H1 (cell line): ENCODE results near the gene NIT2. TPM values are rescaled to one million over a fixed set of nuclear protein-coding genes. Genes with fewer than 3 reads are reported as not detected.

Experiments used
- CTCF ChIA-PET: fragments of 300-600 bp; sonication (Branson Sonifier 250); formaldehyde crosslinking; loops from one replicate; lab custom pipeline; 2021; ENCODE audit not compliant: partially characterized antibody; lab: Charles Lee
- POLR2A ChIA-PET: fragments of 300-600 bp; sonication (Branson Sonifier 250); formaldehyde crosslinking; loops from one replicate; lab custom pipeline; 2021; ENCODE audit warnings: inconsistent platforms; ENCODE audit not compliant: partially characterized antibody; lab: Charles Lee
- DNase-seq, 2 experiments: peaks; one replicate each; pipeline versions ENCODE4 v3.0.0 to v3.0.0-alpha.2; 2010 to 2022; ENCODE audit warnings: low spot score in 2 of 2, low read depth in 1 of 2, mixed read lengths in 1 of 2
- FAIRE-seq: peaks from 2 replicates; lab custom pipeline; 2011; peaks lifted over from hg19 to GRCh38; lab: Jason Lieb, UNC
- H2AFZ ChIP-seq: 2 replicates; pipeline ENCODE4 v1.8.1; 2012; ENCODE audit warnings: low read length, inconsistent platforms
- H2AK5ac ChIP-seq: 2 replicates; pipeline ENCODE4 v1.6.1; 2013; ENCODE audit warnings: low read depth, low read length
- H2BK120ac ChIP-seq: replicated peaks from 2 replicates; pipeline ENCODE3; 2013; ENCODE audit warnings: low read depth, low read length, inconsistent platforms
- H2BK12ac ChIP-seq: 2 replicates; pipeline ENCODE4 v1.6.1; 2013; ENCODE audit warnings: low read depth, low read length
- H2BK15ac ChIP-seq: 2 replicates; pipeline ENCODE4 v1.6.1; 2013; ENCODE audit warnings: low read length
- H2BK20ac ChIP-seq: 2 replicates; pipeline ENCODE4 v1.6.1; 2013; ENCODE audit warnings: low read length
- H2BK5ac ChIP-seq: 2 replicates; pipeline ENCODE4 v1.6.1; 2013; ENCODE audit warnings: low read depth, low read length
- H3K14ac ChIP-seq: 2 replicates; pipeline ENCODE4 v1.6.1; 2013; ENCODE audit warnings: inconsistent platforms; ENCODE audit not compliant: insufficient read length
- H3K18ac ChIP-seq: 2 replicates; pipeline ENCODE4 v1.6.1; 2013; ENCODE audit warnings: low read length; ENCODE audit errors: extremely low read depth
- H3K23ac ChIP-seq: 2 replicates; pipeline ENCODE4 v1.6.1; 2013; ENCODE audit warnings: inconsistent platforms; ENCODE audit not compliant: insufficient read length
- H3K23me2 ChIP-seq: 2 replicates; pipeline ENCODE4 v1.6.1; 2013; ENCODE audit warnings: low read depth, low read length
- H3K27ac ChIP-seq: 2 replicates; pipeline ENCODE4 v1.6.1; 2011; ENCODE audit warnings: low read depth, low read length, inconsistent platforms
- H3K27me3 ChIP-seq, 4 experiments: replicated peaks in 1 of 4; 1 replicate in 1 of 4; 2 replicates in 3 of 4; pipeline versions ENCODE4 v1.6.1 to v1.8.1; 2011 to 2013; ENCODE audit warnings: low read length in 3 of 4, mild to moderate bottlenecking in 3 of 4, inconsistent platforms in 2 of 4, mixed read lengths in 2 of 4, moderate library complexity in 1 of 4; ENCODE audit not compliant: control insufficient read depth in 3 of 4, insufficient read depth in 3 of 4; ENCODE audit errors: extremely low read depth in 1 of 4
- H3K36me3 ChIP-seq, 4 experiments: 2 replicates each; pipeline versions ENCODE4 v1.6.1 to v1.8.1; 2011 to 2013; ENCODE audit warnings: mild to moderate bottlenecking in 4 of 4, low read length in 3 of 4, moderate library complexity in 2 of 4, control low read depth in 1 of 4, inconsistent platforms in 1 of 4; ENCODE audit not compliant: insufficient read depth in 4 of 4, control insufficient read depth in 2 of 4
- H3K4ac ChIP-seq: replicated peaks from 2 replicates; pipeline ENCODE3; 2013; ENCODE audit warnings: low read length, low read depth, mixed read lengths, inconsistent platforms; ENCODE audit not compliant: insufficient read length
- H3K4me1 ChIP-seq, 4 experiments: replicated peaks in 1 of 4; 1 replicate in 1 of 4; 2 replicates in 3 of 4; pipeline versions ENCODE4 v1.6.1 to v1.8.1; 2011 to 2013; ENCODE audit warnings: low read length in 3 of 4, inconsistent platforms in 2 of 4, mixed read lengths in 1 of 4; ENCODE audit not compliant: insufficient read depth in 4 of 4, control insufficient read depth in 3 of 4
- H3K4me2 ChIP-seq, 2 experiments: 2 replicates each; pipeline versions ENCODE4 v1.6.1 to v1.8.1; 2011 to 2013; ENCODE audit warnings: low read depth in 2 of 2, low read length in 2 of 2, control low read depth in 1 of 2, inconsistent platforms in 1 of 2, mild to moderate bottlenecking in 1 of 2; ENCODE audit not compliant: insufficient read depth in 1 of 2
- H3K4me3 ChIP-seq, 4 experiments: fragments of 200-600, 300-600 bp in 1 of 4; sonication (generic), shearing (Covaris generic), sonication (Bioruptor Twin) in 1 of 4; 2 replicates each; pipeline versions ENCODE4 v1.5.1 to v1.8.1; 2011 to 2016; ENCODE audit warnings: low read length in 4 of 4, low read depth in 3 of 4, control low read depth in 2 of 4, inconsistent platforms in 2 of 4, mild to moderate bottlenecking in 2 of 4, mixed read lengths in 1 of 4, moderate library complexity in 1 of 4; ENCODE audit not compliant: insufficient read depth in 2 of 4; ENCODE audit errors: extremely low read depth in 1 of 4
- H3K56ac ChIP-seq: replicated peaks from 2 replicates; pipeline ENCODE3; 2013; ENCODE audit warnings: low read depth, mild to moderate bottlenecking, mixed read lengths, low read length, inconsistent platforms; ENCODE audit not compliant: insufficient read length
- H3K79me1 ChIP-seq: 2 replicates; pipeline ENCODE4 v1.6.1; 2013; ENCODE audit warnings: low read depth, low read length, control low read depth
- H3K79me2 ChIP-seq, 2 experiments: 2 replicates each; pipeline versions ENCODE4 v1.6.1 to v1.8.1; 2012 to 2013; ENCODE audit warnings: low read length in 2 of 2, mild to moderate bottlenecking in 2 of 2, inconsistent platforms in 1 of 2; ENCODE audit not compliant: insufficient read depth in 2 of 2, control insufficient read depth in 1 of 2
- H3K9ac ChIP-seq, 4 experiments: replicated peaks in 1 of 4; 1 replicate in 1 of 4; 2 replicates in 3 of 4; pipeline versions ENCODE4 v1.6.1 to v1.8.1; 2011 to 2013; ENCODE audit warnings: low read depth in 3 of 4, low read length in 3 of 4, control low read depth in 2 of 4, mild to moderate bottlenecking in 2 of 4, moderate library complexity in 2 of 4, inconsistent platforms in 1 of 4; ENCODE audit errors: extremely low read depth in 1 of 4
- H3K9me3 ChIP-seq, 2 experiments: 2 replicates each; pipeline versions ENCODE4 v1.6.1 to v1.8.1; 2012 to 2013; ENCODE audit warnings: mild to moderate bottlenecking in 2 of 2, moderate library complexity in 2 of 2, control low read depth in 1 of 2, inconsistent platforms in 1 of 2, low read depth in 1 of 2, low read length in 1 of 2, mixed read lengths in 1 of 2; ENCODE audit not compliant: insufficient read depth in 2 of 2
- H4K20me1 ChIP-seq, 2 experiments: replicated peaks in 1 of 2; 2 replicates each; pipeline versions ENCODE3 to v1.8.1; 2011 to 2013; ENCODE audit warnings: inconsistent platforms in 2 of 2, low read length in 2 of 2, mild to moderate bottlenecking in 1 of 2; ENCODE audit not compliant: insufficient read depth in 2 of 2, control insufficient read depth in 1 of 2
- H4K5ac ChIP-seq: 2 replicates; pipeline ENCODE4 v1.6.1; 2013; ENCODE audit warnings: low read length, low read depth, mixed read lengths, inconsistent platforms; ENCODE audit not compliant: insufficient read length
- H4K8ac ChIP-seq: 2 replicates; pipeline ENCODE4 v1.8.0; 2013; ENCODE audit warnings: mild to moderate bottlenecking, moderate library complexity, low read length, inconsistent platforms; ENCODE audit not compliant: insufficient read depth; ENCODE audit errors: extremely low read depth
- H4K91ac ChIP-seq: replicated peaks from 2 replicates; pipeline ENCODE3; 2013; ENCODE audit warnings: low read length, mixed read lengths, inconsistent platforms; ENCODE audit not compliant: insufficient read length
- ASH2L ChIP-seq: fragments of 200-600, 300-600 bp; sonication (generic); IDR thresholded peaks from one replicate; pipeline ENCODE4 v1.7.1; 2017; ENCODE audit warnings: low read length
- BACH1 ChIP-seq: IDR thresholded peaks from 2 replicates; pipeline ENCODE4 v1.6.1; 2012; ENCODE audit warnings: low read length, improper control_type of control experiment
- CHD1 ChIP-seq: IDR thresholded peaks from 2 replicates; pipeline ENCODE4 v1.6.1; 2012; ENCODE audit warnings: low read depth, low read length, improper control_type of control experiment
- GTF2F1 ChIP-seq: IDR thresholded peaks from 2 replicates; pipeline ENCODE4 v1.6.1; 2012; ENCODE audit warnings: low read depth, low read length, improper control_type of control experiment, borderline replicate concordance
- PHF8 ChIP-seq: fragments of 200-600 bp; sonication (generic); conservative IDR thresholded peaks from 2 replicates; pipeline ENCODE4 v1.7.1; 2012; ENCODE audit warnings: low read depth, mild to moderate bottlenecking, inconsistent platforms, low read length, moderate library complexity
- RXRA ChIP-seq: IDR thresholded peaks from 2 replicates; pipeline ENCODE4 v1.6.1; 2011; ENCODE audit warnings: low read depth, mild to moderate bottlenecking, low read length, moderate library complexity; ENCODE audit not compliant: insufficient read depth
- TAF1 ChIP-seq: IDR thresholded peaks from 2 replicates; pipeline ENCODE4 v1.6.1; 2011; ENCODE audit warnings: mild to moderate bottlenecking, low read depth, low read length
- YY1 ChIP-seq: IDR thresholded peaks from 2 replicates; pipeline ENCODE4 v1.6.1; 2011; ENCODE audit warnings: low read depth, mild to moderate bottlenecking, low read length
- WGBS, 2 experiments: shearing (Covaris generic) in 1 of 2; methylation state at CpG; one replicate each; pipeline versions ENCODE4 v1.1.6 to v1.1.7; 2013 to 2015; ENCODE audit warnings: low lambda C conversion rate in 2 of 2, mixed read lengths in 2 of 2, inconsistent platforms in 1 of 2, low coverage in 1 of 2, missing lambda C conversion rate in 1 of 2; ENCODE audit not compliant: insufficient replicate concordance in 2 of 2, insufficient coverage in 1 of 2, insufficient read length in 1 of 2; ENCODE audit errors: extremely low coverage in 1 of 2, missing lambda C conversion rate in 1 of 2; 5-methylcytosine and 5-hydroxymethylcytosine counted together
- polyA plus RNA-seq, 7 experiments: library from polyadenylated mRNA; depleted of rRNA in 3 of 7; stranded (reverse) in 5 of 7; unstranded in 2 of 7; fragments of >200 nt in 5 of 7; fragments of 200-250 nt in 2 of 7; gene quantifications; 1 replicate in 5 of 7; 2 replicates in 1 of 7; 4 replicates in 1 of 7; pipeline versions ENCODE4 v1.2.1 to v1.2.3, GENCODE V29; 2011 to 2013; ENCODE audit warnings: missing spikeins in 2 of 7, mixed read lengths in 2 of 7
- total RNA-seq: library from RNA; stranded (reverse); fragmentation: NEBNext Ultra II Directional; extraction: Animal tissue kit (Norgen Biotek cat#: 25700); gene quantifications from 2 replicates; pipeline ENCODE4 v1.2.1, GENCODE V29; 2021

NIT2 gene
- total and polyA plus RNA-seq, 2 of the 8 experiments (the other 6 are each of a cell fraction or from before 2014, with no cell fraction given), result 15.2 to 25.3 TPM

- Histone ChIP-seq H4K5ac (peak overlapping the region; percentile 44), H4K8ac (no peak overlapping the region), H3K9me3 (no peaks in the 10 kb centered on the region), H3K4ac (no peak overlapping the region), H3K27ac (no peak overlapping the region), H3K4me2 (peak overlapping the region; percentile 91 to 92), H3K4me3 (peak overlapping the region; percentile 59 to 96 (median 84)), H4K20me1 (peaks cover 10 to 12% of the 10 kb centered on the region in 2 experiments), H3K27me3 (no peaks in the 10 kb centered on the region), H3K4me1 (peaks cover 0 to 4% (median 2%) of the 10 kb centered on the region in 4 experiments; a peak in 3 of 7 replicates), H2AFZ (no peak overlapping the region), H3K23me2 (peaks cover 16% of the 10 kb centered on the region), H3K23ac (no peak overlapping the region), H2BK120ac (no peak overlapping the region), H3K79me1 (0 out of 2 replicates have a peak, but pooled peaks cover 3% of the 10 kb centered on the region), H2BK12ac (no peak overlapping the region), H4K91ac (no peak overlapping the region), H3K14ac (no peak overlapping the region), H3K79me2 (peaks cover 15 to 78% of the 10 kb centered on the region in 2 experiments), H3K18ac (no peak overlapping the region), H3K9ac (peak overlapping the region in 2 of 4 experiments; percentile 12 to 57; a peak in 2 of 7 replicates), H3K36me3 (no peaks in the 10 kb centered on the region; a peak in 1 of 8 replicates), H2BK5ac (no peak overlapping the region), H2AK5ac (no peak overlapping the region), H2BK15ac (no peak overlapping the region), H3K56ac (no peak overlapping the region), H2BK20ac (no peak overlapping the region)
- POLR2A ChIA-PET, result interaction anchor here (0.7 to 5.9 kb wide), 4 partner anchors 9 to 28 kb away, joined by 3 to 58 read pairs (median 20); no protein-coding TSS in a partner anchor
- WGBS, 2 experiments, result 23% methylated on average over 5 of the region's 5 CpGs; no CpG with 5 or more reads in 1 of the 2 experiments
- DNase-seq (no peak), FAIRE-seq (no peak)
- CTCF ChIA-PET, result interaction anchor here (0.6 to 1.8 kb wide), 6 partner anchors 10 to 408 kb away, joined by 3 to 6 read pairs (median 3); no protein-coding TSS in a partner anchor
- TF ChIP-seq RXRA (no peak), TAF1 (peak; percentile 45; the same call in 1 of the 2 replicates), GTF2F1 (no peak), CHD1 (0 out of 2 replicates have a peak, but pooled peaks have one; percentile 13), YY1 (peak; percentile 92), PHF8 (no peak), ASH2L (no peak), BACH1 (no peak)
Measured at GRCh38 chr3:100403362-100404249, 69.0 kb downstream of the NIT2 start.
